ENCODE results near the gene PSMB7. TPM values are rescaled to one million over a fixed set of nuclear protein-coding genes. Genes with fewer than 3 reads are reported as not detected.

The PSMB7 gene
- total RNA-seq, 1 donor from 2014 or later, result 173 TPM

GRCh38 chr9:124341455-124342170, 73.6 kb downstream of the PSMB7 start:
- no peak for ATAC-seq
- intact Hi-C loops (cut with micrococcal nuclease), result no loop called here
- DNase-seq, result peak; percentile 21

GRCh38 chr9:124340219-124341069, 74.8 kb downstream of the PSMB7 start:
- ATAC-seq (no peak), DNase-seq (peak; percentile 23)
- intact Hi-C loops (cut with micrococcal nuclease), result no loop called here

- peak; percentile 11 for DNase-seq
- intact Hi-C loops (cut with micrococcal nuclease), result no loop called here
- ATAC-seq, result no peak
Measured at GRCh38 chr9:124339603-124340146, 75.6 kb downstream of the PSMB7 start.

GRCh38 chr9:124337562-124337961, 77.7 kb downstream of the PSMB7 start:
- intact Hi-C loops (cut with micrococcal nuclease), result no loop called here
- no peak for ATAC-seq
- no peak for DNase-seq

GRCh38 chr9:124335320-124335707, 79.9 kb downstream of the PSMB7 start:
- DNase-seq (no peak), ATAC-seq (no peak)
- intact Hi-C loops (cut with micrococcal nuclease), result no loop called here

GRCh38 chr9:124334568-124335319, 80.5 kb downstream of the PSMB7 start:
- intact Hi-C loops (cut with micrococcal nuclease), result no loop called here
- ATAC-seq (no peak), DNase-seq (no peak)

GRCh38 chr9:124333203-124333579, 82.1 kb downstream of the PSMB7 start:
- no peak for ATAC-seq
- intact Hi-C loops (cut with micrococcal nuclease), result no loop called here
- DNase-seq, result no peak

GRCh38 chr9:124332361-124333202, 82.7 kb downstream of the PSMB7 start:
- intact Hi-C loops (cut with micrococcal nuclease), result no loop called here
- ATAC-seq, result no peak
- no peak for DNase-seq

- DNase-seq (no peak), ATAC-seq (no peak)
Measured at GRCh38 chr9:124331580-124331979, 83.7 kb downstream of the PSMB7 start.

GRCh38 chr9:124330011-124330697, 85.1 kb downstream of the PSMB7 start:
- intact Hi-C loops (cut with micrococcal nuclease), result no loop called here
- DNase-seq, result no peak
- no peak for ATAC-seq

More at GRCh38 chr9:124331580-124331979, 83.7 kb downstream of the PSMB7 start:
- intact Hi-C loops (cut with micrococcal nuclease), result no loop called here

- no peak for DNase-seq
- ATAC-seq, result no peak
- intact Hi-C loops (cut with micrococcal nuclease), result no loop called here
Measured at GRCh38 chr9:124329206-124329792, 85.9 kb downstream of the PSMB7 start.

- no peak for ATAC-seq
- intact Hi-C loops (cut with micrococcal nuclease), result no loop called here
- DNase-seq, result no peak
Measured at GRCh38 chr9:124328285-124328684, 87.0 kb downstream of the PSMB7 start.

GRCh38 chr9:124327491-124327890, 87.8 kb downstream of the PSMB7 start:
- intact Hi-C loops (cut with micrococcal nuclease), result no loop called here
- ATAC-seq, result no peak

GRCh38 chr9:124326378-124326777, 88.9 kb downstream of the PSMB7 start:
- ATAC-seq (no peak), DNase-seq (no peak)
- intact Hi-C loops (cut with micrococcal nuclease), result no loop called here

More at GRCh38 chr9:124327491-124327890, 87.8 kb downstream of the PSMB7 start:
- no peak for DNase-seq

GRCh38 chr9:124325816-124326215, 89.4 kb downstream of the PSMB7 start:
- intact Hi-C loops (cut with micrococcal nuclease), result no loop called here
- no peak for DNase-seq
- no peak for ATAC-seq

GRCh38 chr9:124323904-124324303, 91.3 kb downstream of the PSMB7 start:
- ATAC-seq, result no peak
- intact Hi-C loops (cut with micrococcal nuclease), result no loop called here
- no peak for DNase-seq

GRCh38 chr9:124322618-124323432, 92.4 kb downstream of the PSMB7 start:
- intact Hi-C loops (cut with micrococcal nuclease), result no loop called here
- ATAC-seq, result no peak
- no peak for DNase-seq
